H1 (cell line): ENCODE data around the gene MDK.

Experiments
- BRCA1 ChIP-seq: IDR thresholded peaks from 2 replicates; pipeline ENCODE4 v1.6.1; 2012; ENCODE audit warnings: low read depth, low read length, improper control_type of control experiment
- CBX5 ChIP-seq: fragments of 300-800, 300-1000 bp; sonication (generic); IDR thresholded peaks from 2 replicates; pipeline ENCODE4 v1.7.1; 2016; ENCODE audit warnings: antibody characterized with exemption, low read length, low read depth
- CTCF ChIP-seq, 3 experiments: IDR thresholded peaks; 1 replicate in 2 of 3; 2 replicates in 1 of 3; pipeline versions ENCODE4 v1.5.1 to v1.6.1; 2011; ENCODE audit warnings: low read length in 3 of 3, mild to moderate bottlenecking in 3 of 3, inconsistent platforms in 2 of 3, low read depth in 1 of 3, moderate library complexity in 1 of 3; ENCODE audit not compliant: insufficient read depth in 1 of 3; ENCODE audit errors: control extremely low read depth in 1 of 3
- JUND ChIP-seq: IDR thresholded peaks from 2 replicates; pipeline ENCODE4 v1.6.1; 2011; ENCODE audit warnings: mild to moderate bottlenecking, improper control_type of control experiment, low read length
- MAFK ChIP-seq: IDR thresholded peaks from 2 replicates; pipeline ENCODE4 v1.6.1; 2012; ENCODE audit warnings: low read depth, mild to moderate bottlenecking, improper control_type of control experiment, low read length
- NRF1 ChIP-seq: IDR thresholded peaks from 2 replicates; pipeline ENCODE4 v1.6.1; 2011; ENCODE audit warnings: mild to moderate bottlenecking, low read depth, low read length, improper control_type of control experiment
- POLR2A ChIP-seq, 2 experiments: IDR thresholded peaks; 1 replicate in 1 of 2; 2 replicates in 1 of 2; pipeline ENCODE4 v1.6.1; 2011; ENCODE audit warnings: low read depth in 2 of 2, low read length in 2 of 2, mild to moderate bottlenecking in 2 of 2; ENCODE audit errors: control extremely low read depth in 1 of 2
- SIN3A ChIP-seq, 2 experiments: IDR thresholded peaks in 1 of 2; conservative IDR thresholded peaks in 1 of 2; 2 replicates each; pipeline ENCODE4 v1.6.1; 2011 to 2012; ENCODE audit warnings: low read length in 2 of 2, improper control_type of control experiment in 1 of 2, low read depth in 1 of 2, mild to moderate bottlenecking in 1 of 2
- SUZ12 ChIP-seq: fragments of 200-600 bp; sonication (generic); IDR thresholded peaks from 2 replicates; pipeline ENCODE4 v1.6.1; 2012; ENCODE audit warnings: mild to moderate bottlenecking, inconsistent platforms, low read length, moderate library complexity, mixed read lengths
- YY1 ChIP-seq: IDR thresholded peaks from 2 replicates; pipeline ENCODE4 v1.6.1; 2011; ENCODE audit warnings: low read depth, mild to moderate bottlenecking, low read length

GRCh38 chr11:46352063-46352841 lies 29.2 kb upstream of the MDK start:
- TF ChIP-seq SIN3A (conservative IDR thresholded peaks at IDR 0.05 in 1 of 2, IDR thresholded peaks at IDR 0.05 in 1 of 2; ENCODE audit: low read depth in 1 of 2, low read length in 2 of 2) (no peak), CTCF (IDR thresholded peaks at IDR 0.05; ENCODE audit: control extremely low read depth in 1 of 3, insufficient read depth in 1 of 3, low read depth in 1 of 3, low read length in 3 of 3) (peak; percentile 93 to 98 (median 96)), JUND (no peak), NRF1 (no peak), POLR2A (IDR thresholded peaks at IDR 0.05; ENCODE audit: control extremely low read depth in 1 of 2, low read depth in 2 of 2, low read length in 2 of 2) (no peak), CBX5 (no peak), MAFK (no peak), YY1 (0 out of 2 replicates have a peak, but pooled peaks have one; percentile 42), BRCA1 (no peak), SUZ12 (no peak)
